ENCODE measurements around the gene CARNS1.
"Not testable (repeated sequence)": the region's sequence is repeated elsewhere in the genome, so short reads cannot be mapped to it uniquely, and the experiment has no call there.

The CARNS1 gene

DNA sequence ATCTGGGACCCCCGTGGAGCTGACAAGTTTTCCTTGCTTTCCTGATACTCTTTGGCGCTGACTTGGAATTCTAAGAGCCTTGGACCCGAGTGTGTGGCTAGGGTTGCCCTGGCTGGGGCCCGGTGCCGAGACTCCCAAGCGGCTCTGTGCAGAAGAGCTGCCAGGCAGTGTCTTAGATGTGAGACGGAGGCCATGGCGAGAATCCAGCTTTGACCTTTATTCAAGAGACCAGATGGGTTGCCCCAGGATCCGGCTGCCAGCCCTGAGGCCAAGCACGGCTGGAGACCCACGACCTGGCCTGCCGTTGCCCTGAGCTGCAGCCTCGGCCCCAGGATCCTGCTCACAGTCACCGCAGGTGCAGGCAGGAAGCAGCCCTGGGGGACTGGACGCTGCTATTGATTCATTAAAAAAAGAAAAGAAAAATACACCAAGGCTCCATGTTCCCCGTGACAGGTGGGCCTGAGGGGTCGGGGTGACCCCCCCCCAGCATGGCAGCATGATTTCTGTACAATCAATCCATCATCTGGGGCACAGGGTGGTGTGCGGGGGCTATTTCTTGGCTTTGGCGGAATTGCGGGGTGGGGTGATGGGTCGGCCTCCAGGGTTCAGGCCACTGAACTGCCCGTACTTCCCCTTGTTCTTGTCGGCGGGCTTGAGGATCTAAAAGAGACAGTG, 17.4 kb upstream of the CARNS1 start:
- no peak for DNase-seq

DNA sequence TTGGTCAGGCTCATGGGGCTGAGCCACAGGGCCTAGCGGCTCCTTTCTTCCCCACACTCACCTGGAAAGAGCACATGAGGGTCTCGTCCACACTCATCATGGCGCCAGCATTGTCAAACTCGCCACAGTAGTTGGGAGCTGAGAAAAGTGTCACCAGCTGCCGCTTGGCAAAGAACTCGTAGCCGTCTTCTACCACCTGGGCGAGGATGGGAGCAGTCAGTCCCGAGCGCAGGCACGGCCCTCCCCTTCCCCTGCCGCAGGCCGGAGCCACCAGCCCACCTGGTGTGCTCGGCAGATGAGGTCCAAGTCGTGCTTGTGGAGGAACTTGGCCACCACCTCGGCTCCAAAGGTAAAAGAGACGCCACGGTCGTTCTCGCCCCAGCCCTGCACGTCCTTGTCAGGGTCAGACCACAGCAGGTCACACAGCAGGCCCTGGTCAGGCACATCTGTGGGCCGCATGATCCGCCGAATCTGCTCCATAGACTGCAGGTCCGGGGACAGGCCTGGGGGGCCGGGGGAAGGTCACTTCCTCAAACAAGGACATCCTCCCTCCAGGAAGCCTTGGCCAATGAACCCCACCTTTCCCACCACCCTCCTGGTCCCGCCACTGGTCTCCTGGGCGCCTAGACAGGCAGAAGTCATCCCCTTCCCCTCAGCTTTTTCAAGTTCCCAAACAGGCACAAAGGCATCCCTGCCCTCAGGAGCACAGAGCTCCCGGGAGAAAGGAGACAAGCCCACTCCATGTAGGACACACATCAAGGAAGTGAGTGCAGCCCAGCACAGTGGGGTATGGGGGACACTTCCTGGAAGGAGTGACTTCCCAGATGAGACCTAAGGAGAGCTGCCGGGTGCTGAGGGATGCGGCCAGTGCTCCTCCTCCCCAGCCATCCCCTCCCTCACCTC, 16.6 kb upstream of the CARNS1 start:
- no peak for DNase-seq

DNA sequence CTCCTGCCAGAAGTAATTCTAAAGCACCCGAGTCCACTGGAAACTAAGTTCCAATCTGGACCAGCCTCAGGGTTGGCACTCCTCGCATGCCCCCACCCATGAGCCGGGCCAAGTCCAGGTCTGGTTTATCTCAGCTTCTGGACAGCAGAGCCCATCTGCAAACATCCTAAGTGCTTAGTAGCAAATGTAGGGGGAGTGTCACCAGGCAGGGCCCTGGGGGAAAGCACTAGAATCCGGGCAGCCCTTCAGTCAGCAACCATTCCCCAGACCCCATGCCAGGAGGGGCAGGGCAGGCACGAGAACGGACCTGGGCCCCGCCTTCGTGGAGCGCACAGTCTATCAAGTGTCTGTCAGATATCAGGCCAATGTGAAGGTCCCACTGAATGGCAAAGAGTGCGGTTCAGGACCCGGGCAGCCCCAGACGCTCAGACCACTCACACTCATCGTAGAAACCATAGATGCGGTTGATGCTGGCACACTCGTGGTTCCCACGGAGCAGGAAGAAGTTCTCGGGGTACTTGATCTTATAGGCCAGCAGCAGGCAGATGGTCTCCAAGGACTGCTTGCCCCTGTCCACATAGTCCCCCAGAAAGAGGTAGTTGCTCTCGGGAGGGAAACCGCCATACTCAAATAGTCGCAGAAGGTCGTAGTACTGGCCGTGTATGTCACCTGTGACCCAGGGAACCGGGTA, 15.1 kb upstream of the CARNS1 start:
- DNase-seq = no peak

DNA sequence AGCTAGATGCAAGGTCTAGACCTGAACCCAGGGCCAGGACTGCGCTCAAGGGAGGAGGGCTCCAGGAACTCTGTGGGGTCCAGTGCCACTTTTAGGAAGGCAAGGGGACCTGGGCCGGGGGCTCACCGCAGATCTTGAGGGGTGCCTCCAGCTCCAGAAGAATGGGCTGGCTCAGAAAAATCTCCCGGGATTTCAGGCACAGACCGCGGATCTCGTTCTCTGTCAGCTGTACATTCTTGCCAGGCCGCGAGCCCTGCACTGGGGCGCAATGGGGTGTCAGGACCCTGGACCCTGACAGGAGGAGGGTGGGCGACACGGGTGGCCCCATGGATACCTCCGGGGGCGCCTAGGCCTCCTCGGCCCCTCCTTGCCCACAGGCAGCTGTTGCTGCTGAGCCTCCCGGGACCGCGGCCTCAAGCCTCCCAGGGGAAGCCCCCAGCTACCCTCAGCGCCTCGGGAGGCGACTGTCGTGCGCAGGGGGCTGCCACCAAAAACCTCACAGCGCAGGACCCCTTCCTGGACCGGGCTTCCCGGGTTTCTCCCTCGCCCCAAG, 14.5 kb upstream of the CARNS1 start:
- DNase-seq = no peak

DNA sequence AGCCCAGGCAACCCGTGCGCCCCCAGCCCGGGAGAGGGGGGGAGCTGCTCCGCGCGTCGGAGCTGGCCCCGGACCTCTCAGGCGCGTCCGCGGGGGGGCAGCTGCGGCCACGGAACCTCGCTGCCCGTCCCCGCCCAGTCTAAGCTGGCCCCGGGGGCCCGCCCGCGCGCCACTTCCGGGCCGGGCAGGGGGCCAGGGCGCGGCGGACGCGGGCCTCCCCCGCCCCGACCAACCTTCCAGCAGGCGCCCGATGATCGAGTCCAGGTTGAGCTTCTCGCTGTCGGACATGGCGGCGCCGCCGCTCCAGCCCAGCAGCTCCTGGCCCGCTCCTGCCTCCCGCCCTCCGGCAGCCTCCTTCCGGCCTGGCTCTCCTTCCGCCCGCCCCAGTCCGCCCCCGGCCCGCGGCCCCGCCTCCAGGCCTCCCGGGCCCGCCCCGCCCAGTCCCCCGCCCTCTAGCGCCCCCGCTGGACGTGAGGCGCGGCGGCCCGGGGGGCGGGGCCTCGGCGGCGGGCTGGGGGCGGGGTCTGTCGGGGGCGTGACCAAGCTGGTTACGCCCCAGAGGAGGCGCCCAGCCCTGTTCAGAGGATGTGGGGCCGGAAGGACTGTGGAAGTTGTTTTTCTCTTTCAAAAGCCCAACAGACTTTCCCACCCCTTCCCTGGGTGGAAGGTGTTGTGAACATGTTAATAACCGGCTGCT, 13.8 kb upstream of the CARNS1 start, which contains the start of gene PPP1CA:
PPP1CA (minus strand) TSS at position 364 of the 697 bp plus-strand sequence; CDS start at position 288, 76 bp downstream.
- DNase-seq = peak; percentile 98

DNA sequence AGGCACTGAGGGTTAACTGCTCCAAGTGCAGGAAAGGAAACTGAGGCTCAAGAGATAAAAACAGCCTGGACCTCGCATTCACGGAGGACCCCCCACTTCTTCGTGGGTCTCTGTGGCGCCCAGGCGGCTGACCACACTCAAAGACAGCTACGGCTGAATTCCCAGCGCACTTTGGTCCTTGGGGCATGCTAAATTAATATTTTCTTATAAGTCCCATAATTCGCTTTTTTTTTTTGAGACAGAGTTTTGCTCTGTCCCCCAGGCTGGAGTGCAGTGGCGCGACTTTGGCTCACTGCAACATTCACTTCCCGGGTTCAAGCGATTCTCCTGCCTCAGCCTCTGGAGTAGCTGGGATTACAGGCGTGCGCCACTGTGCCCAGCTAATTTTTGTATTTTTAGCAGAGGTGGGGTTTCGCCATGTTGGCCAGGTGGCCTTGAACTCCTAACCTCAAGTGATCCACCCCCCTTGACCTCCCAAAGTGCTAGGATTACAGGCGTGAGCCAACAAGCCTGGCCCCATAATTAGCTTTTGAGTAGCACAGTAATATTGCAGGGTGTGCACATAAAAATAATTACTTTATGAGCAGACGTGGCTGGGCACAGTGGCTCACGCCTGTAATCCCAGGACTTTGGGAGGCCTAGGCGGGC, 13.2 kb upstream of the CARNS1 start:
- not testable (repeated sequence) for DNase-seq

DNA sequence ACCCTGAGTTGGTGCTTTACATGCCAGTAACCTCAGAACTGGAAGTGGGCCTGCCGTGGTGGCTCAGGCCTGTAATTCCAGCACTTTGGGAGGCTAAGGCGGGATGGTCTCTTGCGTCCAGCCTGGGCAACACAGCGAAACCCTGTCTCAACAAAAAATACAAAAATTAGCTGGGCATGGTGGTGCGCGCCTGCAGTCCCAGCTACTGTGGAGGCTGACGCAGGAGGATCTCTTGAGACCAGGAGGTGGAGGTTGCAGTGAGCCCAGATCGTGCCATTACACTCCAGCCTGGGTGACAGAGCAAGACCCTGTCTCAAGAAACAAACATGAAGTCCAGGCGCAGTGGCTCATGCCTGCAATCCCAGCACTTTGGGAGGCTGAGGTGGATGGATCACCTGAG, 12.4 kb upstream of the CARNS1 start:
- DNase-seq = not testable (repeated sequence)

DNA sequence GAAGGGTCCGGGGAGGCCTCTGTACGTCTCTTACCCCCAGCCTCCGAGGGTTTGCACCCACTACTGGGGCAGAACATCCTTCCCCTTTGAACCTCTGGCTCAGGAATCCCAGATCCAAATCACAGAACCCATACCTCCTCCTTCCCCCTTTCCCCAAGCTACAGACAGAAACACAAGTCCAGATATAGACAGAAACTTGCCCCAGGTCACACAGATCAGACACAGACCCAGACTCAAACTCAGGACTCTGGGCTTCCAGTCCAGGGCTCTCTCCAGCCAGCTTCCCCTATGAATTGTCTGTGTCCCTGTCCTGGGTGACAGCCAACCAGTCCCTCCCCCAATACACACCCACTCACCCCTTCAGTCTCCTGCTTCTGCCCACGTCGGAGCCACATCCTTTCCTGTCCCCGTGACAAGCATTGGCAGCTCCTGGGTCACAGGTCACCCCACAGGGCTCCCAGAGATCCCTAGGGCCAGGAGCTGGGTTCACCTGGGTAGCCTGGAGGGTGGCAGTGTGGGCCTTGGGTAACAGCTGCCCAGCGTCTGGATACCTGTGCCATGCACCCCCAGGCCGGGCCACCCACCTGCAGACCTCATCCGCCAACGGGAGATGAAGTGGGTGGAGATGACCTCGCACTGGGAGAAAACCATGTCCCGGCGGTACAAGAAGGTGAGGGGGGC, 10.8 kb upstream of the CARNS1 start:
- peak; percentile 80 for DNase-seq

DNA sequence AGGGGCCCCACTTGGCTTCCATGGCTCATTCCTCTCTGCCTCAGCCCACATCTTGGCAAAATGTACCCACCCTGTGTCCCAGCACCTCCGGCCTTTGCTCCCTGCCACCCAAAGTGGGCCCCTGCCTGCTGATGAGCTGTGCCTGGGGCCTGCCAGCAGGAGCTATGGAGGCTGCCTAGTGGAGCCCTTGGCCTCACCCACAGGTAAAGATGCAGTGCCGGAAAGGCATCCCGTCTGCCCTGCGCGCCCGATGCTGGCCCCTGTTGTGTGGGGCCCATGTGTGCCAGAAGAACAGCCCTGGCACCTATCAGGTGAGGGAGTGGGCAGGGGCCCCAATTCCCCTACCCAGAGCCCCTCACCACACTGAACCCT, 10.3 kb upstream of the CARNS1 start:
- DNase-seq = peak; percentile 76

DNA sequence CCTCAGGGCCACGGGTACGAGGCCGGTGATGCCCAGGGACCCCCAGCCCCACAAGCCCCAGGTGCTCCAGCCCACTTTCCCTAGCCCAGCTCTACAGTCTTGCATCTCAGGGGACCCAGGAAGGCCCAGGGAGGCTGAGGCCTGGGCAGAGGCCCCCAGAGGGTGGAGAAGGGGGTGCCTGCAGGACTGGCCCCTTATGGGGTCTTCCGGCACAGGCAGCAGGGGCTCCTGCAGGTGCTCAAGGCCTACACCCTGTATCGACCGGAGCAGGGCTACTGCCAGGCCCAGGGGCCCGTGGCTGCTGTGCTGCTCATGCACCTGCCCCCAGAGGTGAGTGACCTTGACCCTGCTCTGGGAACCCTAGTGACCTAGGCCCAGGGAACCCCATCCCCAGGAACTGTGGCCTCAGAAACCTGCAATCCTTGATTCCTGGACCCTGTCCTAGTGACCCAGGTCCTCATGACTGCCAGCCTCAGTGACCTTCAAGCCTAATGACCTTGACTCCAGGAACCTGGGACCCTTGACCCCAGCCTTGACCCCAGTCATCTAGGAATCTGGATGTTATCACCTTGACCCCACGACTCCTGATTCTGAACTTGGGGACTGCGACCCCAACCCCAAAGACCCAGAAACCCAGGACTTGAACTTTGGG, 9.7 kb upstream of the CARNS1 start:
- peak; percentile 69 for DNase-seq

DNA sequence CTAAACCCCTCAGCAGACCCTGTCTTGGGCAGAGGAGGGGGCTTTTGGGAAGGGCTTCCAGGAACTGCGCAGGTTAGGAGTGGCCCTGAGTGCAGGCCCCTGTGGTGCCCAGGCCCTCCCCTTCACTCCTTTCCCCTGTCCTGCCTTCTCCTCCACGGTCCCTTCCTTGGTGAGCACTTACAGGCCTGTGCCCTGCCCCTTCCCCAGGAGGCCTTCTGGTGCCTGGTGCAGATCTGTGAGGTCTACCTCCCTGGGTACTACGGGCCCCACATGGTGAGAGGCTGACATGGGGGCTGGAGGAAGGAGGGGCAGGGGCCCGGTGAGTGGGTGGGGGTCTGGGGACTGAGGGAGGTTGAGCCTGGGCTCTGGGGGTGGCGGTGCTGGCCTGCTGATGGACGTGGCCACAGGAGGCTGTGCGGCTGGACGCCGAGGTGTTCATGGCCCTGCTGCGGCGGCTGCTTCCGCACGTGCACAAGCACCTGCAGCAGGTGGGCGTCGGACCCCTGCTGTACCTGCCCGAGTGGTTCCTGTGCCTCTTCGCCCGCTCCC, 9.0 kb upstream of the CARNS1 start:
- peak; percentile 76 for DNase-seq

DNA sequence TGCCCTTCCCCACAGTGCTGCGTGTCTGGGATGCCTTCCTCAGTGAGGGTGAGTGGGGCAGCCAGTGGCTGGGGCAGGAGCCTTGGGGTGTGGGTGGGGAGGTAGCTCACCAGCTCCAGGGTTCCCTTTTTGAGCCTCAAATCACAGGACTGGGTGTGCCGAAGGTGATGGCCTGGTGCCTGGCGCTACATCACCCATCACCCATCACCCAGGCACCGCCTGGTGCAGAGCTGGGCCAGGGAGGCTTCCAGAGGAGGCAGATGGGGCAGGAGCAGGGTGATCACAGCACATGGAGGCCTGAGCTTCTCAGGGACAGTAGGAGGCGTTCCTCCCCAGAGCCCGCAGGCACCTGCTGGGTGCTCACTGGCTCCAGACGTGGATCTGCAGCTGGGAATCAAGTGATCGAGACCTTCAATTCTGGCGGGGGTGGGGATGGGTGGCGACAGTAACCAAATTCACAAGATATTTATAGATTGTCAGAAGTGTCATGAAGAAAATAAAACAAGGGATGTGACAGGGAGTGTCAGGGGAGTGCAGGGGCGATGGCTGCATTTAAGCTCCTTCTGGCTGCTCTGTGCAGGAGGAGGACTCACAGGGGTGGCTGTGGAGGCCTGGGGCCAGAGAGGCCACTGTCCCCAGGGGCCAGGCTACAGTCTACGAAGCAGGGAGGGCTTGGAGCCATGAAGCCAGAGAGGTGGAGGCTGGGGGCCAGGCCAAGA, 8.3 kb upstream of the CARNS1 start:
- peak; percentile 80 for DNase-seq

DNA sequence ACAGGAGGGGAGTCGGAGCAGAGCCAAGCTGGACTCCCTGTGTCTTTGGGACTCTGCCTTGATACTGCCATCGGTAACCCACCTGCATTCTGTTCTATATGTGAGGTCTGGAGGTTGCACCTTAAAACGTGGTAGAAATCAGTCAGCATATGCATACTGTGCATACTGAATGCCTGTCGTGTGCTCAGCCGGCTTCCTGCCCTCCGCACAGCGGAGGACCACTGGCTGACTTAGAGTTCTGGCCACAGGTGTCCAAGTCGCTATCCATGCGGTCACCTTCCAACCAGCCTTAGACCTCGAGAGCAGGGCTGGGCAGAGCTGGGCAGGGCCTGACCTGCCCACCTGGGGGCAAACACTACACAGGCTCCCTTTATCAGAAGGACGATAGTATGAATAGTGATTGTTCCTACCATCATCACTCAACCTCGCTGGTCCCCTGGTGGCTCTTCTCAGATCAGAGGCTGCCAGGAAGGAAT, 7.8 kb upstream of the CARNS1 start:
- no peak for DNase-seq

DNA sequence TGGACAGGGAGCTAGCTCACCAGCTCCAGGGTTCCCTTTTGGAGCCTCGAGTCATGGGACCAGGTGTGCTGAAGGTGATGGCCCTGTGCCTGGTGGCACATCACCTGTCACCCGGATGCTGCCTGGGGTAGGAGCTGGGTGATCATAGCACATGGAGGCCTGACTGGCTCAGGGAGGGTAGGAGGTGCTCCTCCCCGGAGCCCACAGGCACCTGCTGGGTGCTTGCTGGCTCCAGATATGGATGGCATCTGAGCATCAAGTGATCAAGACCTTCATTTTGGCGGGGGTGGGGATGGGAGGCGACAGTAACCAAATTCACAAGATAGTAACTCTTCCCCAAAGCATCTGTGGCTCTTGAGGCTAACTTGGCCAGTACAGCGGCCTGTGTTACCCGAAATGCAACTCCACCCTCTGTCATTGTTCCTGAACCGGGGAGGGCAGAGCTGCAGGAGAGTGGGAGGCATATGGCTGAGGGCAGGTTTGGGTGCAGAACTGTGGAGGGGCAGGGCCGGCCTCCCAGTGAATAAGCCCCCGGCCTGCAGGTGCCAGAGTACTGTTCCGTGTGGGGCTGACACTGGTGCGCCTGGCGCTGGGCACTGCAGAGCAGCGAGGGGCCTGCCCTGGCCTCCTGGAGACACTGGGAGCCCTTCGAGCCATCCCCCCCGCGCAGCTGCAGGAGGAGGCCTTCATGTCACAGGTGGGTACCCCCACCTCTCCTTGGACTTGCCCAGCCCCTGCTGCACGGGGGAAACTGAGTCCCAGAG, 6.9 kb upstream of the CARNS1 start:
- DNase-seq = peak; percentile 74

DNA sequence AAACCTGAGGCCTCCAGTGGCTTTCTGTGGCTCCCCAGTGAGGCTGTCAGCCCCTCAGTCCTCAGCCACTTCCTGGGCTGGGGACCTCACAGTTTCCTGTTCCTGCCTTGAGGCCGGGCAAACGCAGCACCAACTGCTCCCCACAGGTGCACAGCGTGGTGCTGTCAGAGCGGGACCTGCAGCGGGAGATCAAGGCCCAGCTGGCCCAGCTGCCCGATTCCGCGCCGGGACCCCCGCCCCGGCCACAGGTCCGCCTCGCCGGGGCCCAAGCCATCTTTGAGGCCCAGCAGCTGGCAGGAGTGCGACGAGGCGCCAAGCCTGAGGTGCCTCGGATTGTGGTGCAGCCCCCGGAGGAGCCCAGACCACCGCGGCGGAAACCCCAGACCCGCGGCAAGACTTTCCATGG, 6.2 kb upstream of the CARNS1 start:
- DNase-seq = peak; percentile 87

DNA sequence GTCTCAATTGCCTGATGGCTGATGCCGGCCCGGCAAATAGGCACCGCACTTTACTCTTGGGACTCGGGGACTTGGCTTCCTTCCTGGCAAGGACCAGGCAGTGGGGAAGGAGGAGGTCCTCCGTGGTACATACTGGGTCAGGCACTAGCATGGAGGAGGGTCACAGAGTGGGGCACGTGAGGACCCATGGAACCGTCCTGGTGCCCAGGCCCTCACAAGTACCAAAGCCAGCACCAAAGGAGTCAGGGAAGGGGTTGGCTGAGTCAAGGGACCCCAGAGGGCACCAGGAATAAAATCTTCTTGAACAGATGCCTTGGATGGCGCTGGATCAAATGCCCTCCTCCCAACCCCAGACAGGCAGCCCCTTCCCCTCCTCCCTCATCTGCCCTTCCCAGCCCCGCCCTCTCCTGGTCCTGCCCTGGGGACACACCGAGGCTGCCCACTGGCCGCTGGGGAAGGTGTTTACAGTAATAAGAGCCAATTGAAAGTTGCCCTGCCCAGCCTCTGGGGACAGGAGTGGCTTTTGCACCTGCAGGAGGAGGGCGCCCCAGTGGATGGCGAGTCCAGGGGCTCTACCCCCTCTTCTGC, 5.6 kb upstream of the CARNS1 start:
- peak; percentile 78 for DNase-seq

DNA sequence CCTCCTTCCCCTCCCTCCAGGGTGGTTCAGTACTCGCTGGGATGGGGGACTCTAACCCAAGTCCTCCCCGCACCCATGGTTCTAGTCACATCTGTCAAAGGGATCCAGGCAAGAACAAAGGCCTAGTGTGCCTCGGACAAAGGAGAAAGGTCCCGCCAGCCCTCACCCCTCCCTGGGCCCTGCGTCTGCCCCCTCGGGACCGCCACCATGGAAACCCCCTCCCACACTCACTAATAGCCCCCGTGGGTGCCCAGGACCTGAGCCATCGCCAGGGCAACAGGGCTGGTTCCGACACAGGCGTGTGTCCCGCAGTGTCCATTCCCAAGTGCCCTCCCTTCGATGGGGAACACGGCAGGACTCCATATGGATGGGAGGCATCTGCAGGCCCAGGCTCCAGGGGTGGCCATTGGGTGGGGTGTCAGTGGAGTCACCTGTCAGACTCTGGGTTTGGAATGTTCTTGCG, 5.1 kb upstream of the CARNS1 start:
- no peak for DNase-seq

Measured in activated CD8-positive, alpha-beta memory T cell treated with anti-CD3 and anti-CD28 coated beads for 24 hours (primary cell).